ENCODE results near the gene TECPR2.

The TECPR2 gene

DNA sequence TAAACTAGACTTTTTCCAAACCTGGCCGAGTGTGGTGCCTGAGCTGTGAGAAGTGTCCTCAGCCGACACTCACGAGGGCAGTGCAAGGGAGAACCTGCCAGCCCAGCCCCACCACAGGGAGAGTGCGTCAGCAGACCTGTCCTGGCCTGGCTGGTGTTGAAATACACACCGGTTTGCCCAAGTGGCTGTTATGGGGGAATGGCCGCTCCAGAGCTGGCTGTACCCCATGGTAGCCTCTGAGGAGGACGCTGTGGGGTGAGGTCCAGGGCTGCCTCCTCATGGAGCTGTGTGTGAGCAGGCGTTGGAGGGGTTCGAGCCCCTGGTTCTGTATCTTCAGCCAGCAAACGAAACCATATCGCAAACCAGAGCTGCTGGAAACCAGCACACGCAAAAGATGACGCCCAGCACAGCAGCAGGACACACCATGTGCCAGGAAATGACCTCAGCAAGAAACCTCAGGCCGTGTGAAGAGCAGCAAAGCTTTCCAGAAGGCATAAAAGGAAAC is 137.5 kb downstream of the TECPR2 start:
- peak; percentile 73 for DNase-seq

DNA sequence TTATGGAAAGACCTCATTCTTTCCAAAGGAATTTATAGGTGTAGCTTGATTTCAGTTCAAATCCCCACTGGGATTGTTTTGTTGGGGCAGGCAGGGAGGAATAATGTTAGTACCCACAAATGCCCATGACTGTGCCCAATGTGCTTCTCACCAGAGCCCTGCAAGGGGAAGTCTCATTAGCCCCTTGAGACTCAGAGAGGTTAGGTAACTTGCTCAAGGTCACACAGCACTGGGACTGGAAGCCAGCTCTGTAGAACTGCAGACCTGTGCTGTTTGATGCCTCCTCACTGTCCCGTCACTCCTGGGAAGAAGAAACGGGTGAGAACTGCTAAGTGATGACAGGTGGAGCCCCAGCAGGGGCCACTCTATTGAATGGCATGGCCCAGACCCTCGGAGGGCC is 138.0 kb downstream of the TECPR2 start:
- no peak for DNase-seq

DNA sequence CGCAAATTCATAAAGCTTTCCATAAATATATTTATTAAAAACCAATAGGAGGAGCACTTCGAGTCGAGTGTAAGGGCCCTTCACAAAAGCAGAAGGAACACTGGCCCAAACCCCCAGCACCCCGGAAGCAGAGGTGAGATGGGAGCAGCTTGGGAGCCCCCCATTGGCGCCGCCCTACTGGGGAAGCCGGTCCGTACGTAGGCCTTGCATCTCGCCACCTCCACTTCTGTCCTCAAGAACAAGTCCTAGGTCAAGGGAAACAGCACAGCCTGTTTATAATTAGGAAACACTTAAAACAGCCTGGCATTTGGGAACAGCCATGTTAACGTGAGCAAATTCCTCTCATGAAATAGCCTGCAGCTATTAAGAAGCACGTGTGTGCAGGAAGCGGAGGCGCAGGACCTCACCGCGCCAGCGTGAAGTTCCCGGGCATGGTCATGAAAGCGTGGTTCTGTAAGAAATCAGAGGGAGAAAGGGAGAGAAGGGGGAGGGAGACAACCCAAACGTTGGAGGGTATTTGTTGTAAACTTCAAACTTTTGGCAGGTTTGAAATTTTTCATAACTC is 139.1 kb downstream of the TECPR2 start:
- DNase-seq: no peak

DNA sequence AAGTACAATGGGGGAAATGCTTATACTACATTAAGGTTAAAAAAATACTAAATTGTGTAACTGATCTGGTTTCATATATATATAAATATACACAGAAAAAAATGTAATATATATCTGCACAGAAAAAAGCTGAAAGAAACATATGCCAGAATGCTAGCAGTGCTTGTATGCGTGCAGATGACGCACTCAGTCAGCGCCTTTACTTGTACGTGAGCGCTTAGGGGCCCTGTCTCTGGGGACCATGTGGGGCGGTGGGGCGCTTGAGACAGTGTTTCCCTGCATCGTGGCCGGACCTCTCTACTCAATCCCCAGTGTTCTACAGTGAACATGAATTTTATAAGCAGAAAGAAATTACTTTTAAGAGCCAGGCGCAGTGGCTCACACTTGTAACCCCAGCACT is 139.8 kb downstream of the TECPR2 start:
- no peak for DNase-seq

DNA sequence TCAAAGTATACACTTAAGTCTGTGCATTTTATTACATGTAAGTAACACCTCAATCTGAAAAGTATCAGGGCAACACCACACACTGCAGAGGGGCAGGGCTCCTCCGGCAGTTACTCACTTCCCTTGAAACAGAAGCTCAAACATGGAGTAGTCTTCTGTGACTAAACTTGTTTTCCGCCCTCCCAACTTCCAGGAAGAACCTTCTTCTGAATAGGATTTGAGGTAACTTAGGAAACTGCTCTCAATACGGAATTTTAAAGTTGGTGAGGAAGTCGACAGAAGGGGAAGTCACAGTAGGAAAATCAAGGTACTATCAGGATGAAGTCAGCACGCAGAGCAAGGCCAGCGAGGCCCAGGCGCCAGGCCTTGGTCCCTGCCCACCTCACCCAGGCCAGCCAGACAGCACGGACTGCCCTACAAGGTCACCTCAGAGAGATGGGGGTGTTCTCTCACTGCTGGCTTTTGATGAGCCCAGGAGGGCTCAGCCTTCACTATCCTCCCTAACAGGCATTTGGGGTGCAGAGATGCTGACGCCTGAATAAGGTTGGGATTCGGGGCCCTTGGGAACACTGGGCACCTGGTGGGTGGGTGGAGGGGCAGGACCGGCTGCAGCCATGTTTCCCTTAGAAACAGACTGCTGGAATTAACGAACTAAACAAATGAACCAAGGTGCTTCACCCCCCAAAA is 141.0 kb downstream of the TECPR2 start:
- DNase-seq: peak; percentile 32

DNA sequence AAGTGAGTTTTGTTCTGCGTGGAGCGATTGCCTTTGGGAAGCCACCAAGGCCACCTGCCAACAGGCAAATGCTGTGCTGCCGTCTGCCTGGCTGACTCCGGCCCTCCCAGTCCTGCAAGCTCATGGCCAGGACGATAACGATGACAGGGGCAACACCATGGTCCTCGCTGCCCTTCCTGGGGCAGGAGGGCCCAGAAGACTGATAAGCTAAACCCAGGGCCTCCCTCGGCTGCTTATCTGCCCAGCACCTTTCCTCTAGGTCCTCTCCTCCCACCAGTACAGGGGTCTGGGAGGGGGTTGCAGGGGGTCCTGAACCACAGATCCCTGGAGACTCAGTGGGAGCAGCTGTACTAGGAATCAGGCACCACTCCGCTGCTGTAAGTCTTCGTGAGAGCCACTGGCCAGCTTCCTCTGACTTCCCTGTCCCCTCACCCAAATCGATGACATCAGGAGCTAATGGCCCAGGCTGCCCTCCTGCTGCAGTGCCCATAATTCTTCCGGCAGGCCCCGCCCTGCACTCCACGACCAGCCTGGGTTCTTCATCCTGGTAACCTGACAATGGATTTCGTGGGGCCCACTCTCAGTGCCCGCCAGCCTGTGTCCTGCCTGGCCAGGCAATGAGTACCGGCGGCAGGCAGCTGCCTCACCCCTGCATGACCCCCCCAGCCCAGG is 141.7 kb downstream of the TECPR2 start:
- DNase-seq: peak; percentile 27

DNA sequence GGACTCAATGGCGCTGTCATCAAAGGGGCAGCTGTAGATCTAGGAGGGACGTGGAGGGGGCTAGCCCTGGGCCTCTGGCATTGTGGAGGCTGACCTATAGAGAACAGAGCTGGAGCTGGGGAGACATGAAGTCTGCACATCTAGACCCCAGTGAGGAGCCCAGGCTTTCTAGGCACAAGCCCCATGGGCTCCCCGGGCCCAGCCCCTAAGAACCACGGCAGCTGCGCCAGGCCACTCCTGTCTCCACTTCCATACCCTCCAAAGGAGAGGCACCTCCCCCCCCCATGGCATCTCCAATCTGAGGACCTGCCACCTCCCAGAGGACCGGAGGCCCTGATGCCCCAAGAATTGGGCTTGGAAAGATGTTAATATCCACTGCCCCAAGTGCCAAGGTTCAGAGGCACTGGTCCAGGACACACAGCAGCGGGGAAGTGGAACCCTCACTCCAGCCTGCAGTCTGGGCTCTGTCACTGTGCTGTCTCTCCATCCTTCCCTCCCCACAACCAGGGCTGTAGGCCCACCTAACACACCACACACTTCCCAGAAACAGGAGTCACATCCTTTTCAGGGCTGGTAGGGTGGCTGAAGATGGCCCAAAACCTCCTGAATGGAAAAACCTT is 142.4 kb downstream of the TECPR2 start:
- DNase-seq: no peak

DNA sequence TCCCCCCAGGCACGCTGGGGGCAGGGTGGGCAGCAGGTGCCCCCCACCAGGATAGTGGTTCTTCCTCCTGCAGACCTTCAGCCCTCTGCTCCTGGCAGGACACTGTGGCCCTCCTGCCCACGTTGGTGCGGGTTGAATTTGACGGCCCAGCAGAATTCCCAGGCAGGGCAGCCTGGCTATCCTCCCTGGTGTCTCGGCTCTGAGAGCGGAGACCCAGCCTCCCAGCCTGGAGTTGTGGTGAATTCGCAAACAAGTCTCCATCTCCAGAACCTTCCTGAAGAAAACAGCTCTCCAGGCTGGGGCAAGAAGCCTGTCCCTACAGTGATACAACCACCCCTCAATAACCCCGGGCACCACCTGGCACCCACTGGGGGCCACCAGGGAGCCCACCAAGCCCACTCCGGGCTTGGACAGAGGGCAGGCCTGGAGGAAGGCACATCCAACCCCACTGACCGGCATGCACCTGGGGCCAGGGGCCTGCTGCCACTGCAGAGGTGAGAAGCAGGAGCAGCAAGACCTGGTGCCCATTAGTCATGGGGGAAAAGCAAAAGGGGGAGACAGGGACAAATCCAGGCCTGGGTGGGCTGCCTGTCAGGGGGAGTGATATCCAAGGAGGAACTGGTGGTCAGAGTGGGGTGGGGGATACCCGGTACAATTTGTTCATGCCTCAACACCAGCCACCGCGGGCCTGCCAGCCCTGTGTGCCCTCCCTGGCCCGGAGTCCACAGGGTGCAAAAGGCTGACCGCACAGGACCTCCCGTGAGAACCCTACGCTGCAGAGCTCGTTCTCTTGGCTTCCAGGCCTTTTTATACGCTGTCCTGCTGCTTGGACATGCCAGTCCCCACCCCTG is 143.3 kb downstream of the TECPR2 start:
- peak; percentile 20 for DNase-seq

DNA sequence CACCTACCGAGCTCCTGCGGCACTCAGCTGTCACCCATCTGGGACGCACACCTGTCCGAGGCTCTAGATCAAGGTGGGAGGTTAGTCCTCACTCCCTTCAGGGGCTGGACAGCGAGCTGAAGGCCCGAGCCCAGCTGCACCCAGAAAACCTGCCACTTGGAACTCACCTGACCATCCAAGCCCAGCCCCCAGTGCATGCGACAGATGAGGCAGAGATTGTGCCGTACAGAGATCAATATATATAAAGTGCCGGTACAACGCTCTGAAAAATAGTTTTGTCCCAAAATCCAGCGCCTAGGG is 143.8 kb downstream of the TECPR2 start:
- no peak for DNase-seq

DNA sequence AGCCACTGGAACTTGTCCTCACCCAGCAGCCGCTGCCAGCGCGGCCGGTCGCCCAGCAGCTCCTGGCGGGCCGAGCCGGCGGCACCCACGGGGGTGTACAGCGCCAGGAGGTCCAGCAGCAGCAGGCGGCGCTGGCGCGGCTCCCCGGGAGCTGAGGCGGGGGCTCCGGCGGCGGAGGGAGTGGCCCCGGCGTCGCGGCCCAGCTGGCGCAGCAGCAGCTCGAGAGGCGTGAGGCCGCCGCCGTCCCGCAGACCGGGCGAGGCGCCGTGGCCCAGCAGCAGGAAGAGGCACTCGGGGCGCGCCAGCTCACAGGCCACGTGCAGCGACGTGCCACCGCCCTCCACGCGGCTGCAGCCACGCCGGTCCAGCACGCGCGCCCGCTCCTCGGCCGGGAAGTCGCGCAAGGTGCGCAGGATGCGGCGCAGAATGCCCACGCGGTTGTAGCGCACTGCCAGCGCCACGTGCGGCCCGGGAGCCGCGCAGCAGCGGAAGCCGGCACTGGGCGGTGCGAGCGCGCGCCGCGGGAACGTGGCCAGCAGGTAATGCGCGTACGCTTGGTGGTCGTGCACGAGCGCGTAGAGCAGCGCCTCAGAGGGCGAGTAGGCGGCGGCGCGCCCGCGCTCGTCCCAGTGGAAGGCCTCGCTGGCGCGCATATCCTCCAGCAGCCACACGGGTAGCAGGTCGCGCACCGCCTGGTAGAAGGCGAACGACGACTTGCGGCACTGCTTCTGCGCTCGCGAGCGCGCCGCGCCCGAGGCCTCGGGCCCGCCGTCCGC is 144.5 kb downstream of the TECPR2 start:
- DNase-seq: peak; percentile 22

DNA sequence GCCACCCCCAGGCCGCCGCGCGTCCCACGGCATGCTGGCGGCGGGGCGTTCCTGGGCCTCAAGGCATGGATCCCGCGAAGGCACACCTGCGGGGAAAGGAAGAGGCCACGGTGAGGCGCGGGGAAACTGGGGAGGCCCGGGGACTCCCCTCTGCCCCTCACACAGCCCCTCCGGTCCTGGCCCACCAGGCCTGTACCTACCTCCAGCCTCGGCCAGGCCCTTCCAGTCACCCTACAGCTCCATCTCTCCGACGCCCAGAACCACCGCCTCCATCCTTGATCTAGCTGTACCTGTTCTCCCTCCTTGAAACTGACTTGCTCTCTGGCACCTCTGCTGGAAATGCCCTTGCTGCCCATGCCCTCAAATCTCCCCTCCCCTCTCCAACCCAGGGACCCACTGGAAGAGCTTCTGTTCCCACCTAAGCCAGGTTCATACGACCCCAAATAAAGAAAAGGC is 145.1 kb downstream of the TECPR2 start:
- peak; percentile 20 for DNase-seq

DNA sequence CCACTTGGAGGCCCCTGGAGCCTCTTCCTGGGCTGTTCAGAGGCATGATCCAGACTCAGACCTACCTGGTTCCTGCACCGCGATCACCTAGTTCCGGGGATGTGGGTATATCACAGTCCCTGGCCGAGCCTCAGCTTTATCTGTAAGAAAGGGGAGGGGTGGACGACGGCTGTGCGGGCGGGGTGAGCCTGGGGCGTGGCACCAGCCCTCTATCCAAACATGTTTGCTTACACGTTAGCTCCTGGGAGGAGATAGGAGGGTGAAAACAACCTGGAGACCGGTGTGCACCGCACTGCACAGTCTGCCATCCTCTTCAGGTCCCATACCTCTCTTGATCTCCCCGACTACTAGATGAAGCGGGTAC is 145.7 kb downstream of the TECPR2 start:
- peak; percentile 49 for DNase-seq

DNA sequence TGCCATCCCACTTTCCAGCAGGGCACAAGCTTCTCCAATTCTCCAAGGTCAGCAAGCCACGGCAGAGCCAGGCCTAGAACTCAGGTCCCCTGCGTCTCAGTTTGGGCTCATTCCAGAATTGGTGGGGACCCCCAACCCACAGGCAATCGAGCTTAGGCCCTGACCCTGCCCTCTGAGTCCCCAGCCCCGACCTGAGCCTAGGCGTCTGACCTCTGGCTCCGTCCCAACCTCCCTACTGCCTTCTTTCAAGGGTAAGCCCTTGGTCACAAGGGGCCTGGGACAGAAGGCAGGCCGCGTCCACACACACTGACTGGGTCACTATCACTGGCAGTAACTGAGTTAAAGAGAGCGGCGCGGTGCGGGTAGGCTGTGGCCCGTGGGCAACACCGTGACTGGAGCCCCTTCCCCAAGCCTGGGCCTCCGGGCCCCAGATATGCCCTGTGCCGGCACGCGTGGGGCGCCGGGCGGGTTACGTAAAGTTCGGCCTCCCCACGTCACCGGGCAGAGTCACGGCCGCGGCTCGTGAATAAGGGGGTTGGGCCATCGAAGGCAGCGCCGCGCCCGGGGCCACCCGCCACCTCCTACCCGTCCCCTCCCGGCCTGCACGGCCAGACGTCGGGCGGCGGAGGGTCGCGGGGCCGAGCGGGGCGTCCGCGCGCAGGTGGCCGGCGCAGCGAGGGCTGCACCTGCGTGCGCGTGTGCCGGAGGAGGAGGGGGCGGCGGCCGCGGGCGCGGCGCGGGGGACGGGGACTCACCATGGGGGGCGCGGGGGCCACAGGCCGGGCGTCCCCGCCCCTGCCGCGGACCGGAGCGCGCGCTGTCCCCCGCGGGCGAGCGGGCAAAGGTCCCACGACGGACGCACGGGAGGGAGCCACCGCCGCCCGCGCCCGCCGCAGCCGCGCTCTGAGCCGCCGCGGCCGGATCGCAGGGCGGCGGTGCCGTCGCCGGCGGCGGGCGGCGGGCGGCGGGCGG is 146.3 kb downstream of the TECPR2 start:
- DNase-seq: peak; percentile 66

DNA sequence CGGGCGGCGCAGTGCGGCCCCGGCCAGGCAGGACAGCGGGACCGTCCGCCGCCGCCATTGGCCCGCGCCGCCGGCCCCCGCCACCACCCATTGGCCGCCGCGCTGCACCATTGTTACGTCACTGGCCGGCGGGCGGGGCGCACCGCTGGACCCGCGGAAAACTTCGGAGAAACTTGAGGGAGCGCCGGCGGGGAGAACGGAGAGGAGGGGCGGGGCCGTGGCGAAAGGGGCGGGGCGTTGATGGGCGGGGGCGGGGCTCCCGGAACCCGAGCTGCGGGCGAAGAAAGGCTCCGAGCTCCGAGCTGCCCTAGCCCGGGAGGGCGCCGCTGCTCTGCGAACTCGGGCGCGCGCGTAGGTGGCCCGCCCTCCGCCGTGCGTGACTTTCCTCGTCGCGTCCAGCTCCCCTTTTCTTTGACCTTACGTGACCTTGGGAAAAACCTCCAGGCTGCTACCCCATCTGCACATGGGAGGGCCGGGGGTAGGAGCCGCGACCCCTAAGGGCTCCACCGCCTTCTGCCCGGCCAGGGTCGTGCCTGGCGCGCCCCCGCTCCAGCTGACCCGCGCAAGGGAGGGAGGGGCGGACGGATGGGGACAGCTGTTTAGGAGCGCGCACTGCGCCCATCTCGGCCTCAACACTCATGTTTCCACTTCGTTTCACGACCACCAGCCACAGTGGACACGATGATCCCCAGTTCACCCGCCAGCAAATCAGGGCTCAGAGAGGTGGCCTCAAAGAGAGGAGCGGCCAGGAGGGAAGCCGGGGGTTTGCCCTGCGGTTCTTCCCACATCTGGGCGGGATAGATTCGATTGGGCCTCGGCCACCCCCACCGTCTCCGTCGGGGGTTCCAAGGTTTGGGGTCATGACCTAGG is 147.2 kb downstream of the TECPR2 start, which contains the start of gene ANKRD9:
Gene ANKRD9, minus strand, starts transcription at position 31 of the 870 bp plus-strand sequence. CDS start 1,887 bp downstream, outside the sequence.
- DNase-seq: peak; percentile 97

DNA sequence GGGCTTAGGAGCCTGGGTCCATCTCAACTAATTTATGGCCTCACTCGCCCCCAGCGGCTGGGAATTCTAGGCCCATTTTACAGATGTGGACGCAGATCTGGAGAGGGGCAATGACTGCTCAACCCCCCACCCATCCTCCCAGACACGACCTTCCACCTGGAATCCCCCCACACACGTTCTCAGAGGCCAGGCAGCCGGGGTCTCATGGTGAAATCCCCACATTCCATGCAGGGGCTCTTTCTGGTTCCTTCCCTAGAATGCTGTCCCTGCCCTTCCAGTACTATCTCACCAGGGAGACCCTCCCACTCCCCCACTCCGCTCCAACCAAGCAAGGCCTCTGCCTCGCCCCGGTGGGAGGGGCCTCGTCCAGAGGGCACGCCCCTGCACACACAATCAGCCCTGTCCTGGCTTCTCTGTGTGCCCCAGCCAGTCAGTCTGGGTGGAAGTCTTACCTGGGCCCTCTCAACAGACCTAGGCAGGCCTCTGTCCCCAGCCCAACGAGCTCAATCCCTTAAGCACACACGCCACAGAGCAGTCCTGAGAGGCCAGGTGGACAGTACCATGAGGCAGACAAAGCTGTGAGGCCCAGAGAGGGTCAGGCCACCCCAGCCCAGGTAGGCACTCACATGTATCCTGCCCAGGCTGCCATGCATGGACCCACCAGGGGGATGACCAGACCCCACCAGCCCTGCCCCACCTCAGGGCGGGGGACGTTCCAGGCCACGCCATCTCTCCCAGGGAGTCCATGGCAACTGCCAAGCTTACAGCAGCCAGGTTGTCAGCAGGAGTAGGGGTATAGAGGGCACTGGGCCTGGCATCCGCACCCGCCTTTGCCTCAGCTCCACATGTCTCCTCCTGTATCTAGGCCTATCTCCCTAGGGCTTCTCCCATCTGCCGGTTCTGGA is 148.1 kb downstream of the TECPR2 start:
- peak; percentile 56 for DNase-seq

DNA sequence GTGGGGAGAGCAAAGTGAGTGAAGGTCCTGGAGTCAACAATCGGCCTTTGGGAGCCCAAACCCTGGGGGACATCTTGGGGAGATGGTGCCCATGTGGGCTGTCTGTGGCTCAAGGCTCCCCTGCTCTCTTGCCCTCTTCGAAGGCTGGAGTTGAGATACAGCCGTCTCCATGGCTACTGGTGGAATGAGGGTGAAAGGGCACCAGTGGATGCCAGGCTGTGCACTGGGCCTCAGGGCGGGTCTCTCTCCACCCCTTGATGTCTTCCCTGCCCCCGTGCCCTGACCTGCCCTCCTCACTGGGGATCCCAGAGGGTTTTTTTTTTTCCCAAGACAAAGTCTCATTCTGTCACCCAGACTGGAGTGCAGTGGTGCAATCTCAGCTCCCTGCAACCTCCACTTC is 148.8 kb downstream of the TECPR2 start:
- DNase-seq: no peak

DNA sequence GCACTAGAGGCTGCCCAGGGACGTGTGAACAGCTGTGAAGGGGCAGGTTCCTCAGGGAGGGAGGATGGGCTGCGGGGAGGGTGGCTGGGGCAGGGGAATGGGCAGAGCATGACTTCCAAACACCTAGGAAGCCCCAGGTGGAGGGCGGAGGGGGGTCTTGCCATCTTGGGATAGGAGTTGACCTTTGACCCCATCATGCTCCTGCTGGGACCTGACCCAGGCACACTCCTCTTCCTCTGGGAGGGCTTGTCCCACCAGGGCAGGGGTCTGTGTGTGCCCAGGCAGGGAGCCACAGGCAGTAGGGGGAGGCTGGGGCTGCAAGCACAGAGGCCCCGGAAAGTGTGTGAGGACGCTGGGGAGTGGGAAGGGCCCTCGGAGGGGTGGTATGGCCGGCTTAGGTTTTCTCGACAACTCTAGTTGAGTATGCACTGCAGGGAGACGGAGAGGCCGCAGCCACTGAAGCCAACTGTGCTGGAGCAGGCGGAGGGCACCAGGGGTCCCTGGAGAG is 150.1 kb downstream of the TECPR2 start:
- DNase-seq: no peak

Measured in femur (tissue), 1 donor.